Activated T-helper 1 cell treated with anti-CD3 and anti-CD28 coated beads, Interleukin-12 subunit alpha, Interleukin-12 subunit beta, Interleukin-2, Interleukin-4 antibody, amounts not matched to agents 30 ng/mL and 10 ng/mL and 1 ng/mL, durations not matched to agents 14 hours and 24 hours and 36 hours (primary cell): Measurements from ENCODE around the gene USB1. TPM values are rescaled to one million over a fixed set of nuclear protein-coding genes. Genes with fewer than 3 reads are reported as not detected.

Experiments
- DNase-seq: peaks from one replicate; pipeline ENCODE4 v3.0.0; 2021; ENCODE audit warnings: low spot score
- H3K27ac Mint-ChIP-seq: one replicate; pipeline ENCODE4 v1.8.0; 2021; ENCODE audit warnings: mild to moderate bottlenecking, mixed read lengths
- H3K27me3 Mint-ChIP-seq: one replicate; pipeline ENCODE4 v1.8.0; 2022; ENCODE audit warnings: mild to moderate bottlenecking, moderate library complexity, mixed read lengths; ENCODE audit not compliant: insufficient read depth
- H3K36me3 Mint-ChIP-seq: one replicate; pipeline ENCODE4 v1.8.0; 2021; ENCODE audit warnings: low read depth, mixed read lengths
- H3K4me1 Mint-ChIP-seq: one replicate; pipeline ENCODE4 v1.8.0; 2021; ENCODE audit warnings: low read depth, mixed read lengths
- H3K4me3 Mint-ChIP-seq: one replicate; pipeline ENCODE4 v1.8.0; 2021; ENCODE audit warnings: mild to moderate bottlenecking, moderate library complexity, mixed read lengths
- H3K9me3 Mint-ChIP-seq: one replicate; pipeline ENCODE4 v1.8.0; 2021; ENCODE audit warnings: mixed read lengths
- intact Hi-C: fragments of 100-400 bp; cut with micrococcal nuclease; formaldehyde crosslinking; loops from one replicate; pipeline ENCODE4 v1.15.1; 2024
- total RNA-seq: library from RNA; stranded (reverse); gene quantifications from 2 replicates; pipeline ENCODE4 v1.2.3, GENCODE V29; 2022

The USB1 gene
- total RNA-seq, 1 donor from 2014 or later, result 60.8 TPM

GRCh38 chr16:58019866-58020538 lies 18.8 kb downstream of the USB1 start:
- no peak overlapping the region for H3K4me3 Mint-ChIP-seq

DNA sequence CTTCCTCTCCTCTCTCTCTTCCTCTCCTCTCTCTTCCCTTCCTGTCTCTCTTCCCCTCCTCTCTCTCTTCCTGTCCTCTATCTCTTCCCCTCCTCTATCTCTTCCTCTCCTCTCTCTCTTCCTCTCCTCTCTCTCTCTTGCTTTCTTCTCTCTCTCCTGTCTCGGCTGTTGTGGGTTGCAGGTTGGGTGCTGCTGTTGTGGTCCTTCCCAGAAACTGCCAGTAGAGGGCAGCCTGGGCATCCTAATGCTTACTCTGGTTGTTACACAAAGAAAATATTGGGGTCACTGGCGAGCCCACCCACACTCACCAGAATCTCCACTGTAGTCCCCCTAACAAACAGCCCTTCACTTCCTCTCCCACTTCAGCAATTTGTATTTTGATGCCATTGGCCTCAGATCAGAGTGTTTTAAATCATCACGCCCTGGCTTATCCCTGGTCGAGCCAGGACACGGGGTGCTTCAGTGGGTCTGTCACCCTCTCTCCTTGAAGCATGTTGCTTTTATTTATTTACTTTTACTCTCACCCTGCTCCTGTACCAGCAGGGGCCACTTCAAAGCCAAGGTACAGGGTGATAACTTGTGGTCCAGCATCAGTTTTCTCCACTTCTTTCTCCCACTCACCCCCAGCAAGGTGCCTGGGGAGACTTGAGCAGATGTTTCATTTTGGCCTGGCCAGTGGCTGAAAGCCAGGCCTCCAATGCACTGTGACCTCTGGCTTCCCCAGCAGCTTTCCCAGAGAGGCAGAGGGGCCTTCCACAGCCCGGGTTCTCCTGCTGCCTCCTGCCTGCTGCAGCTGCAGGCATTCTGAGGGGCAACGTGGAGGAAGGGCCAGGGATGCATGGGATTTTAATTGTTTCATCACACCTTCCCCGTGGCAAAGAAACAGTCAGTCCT lies 19.7 kb downstream of the USB1 start:
- H3K27me3 Mint-ChIP-seq, result peaks cover 18% of the 10 kb centered on the region
- peaks cover 16% of the 10 kb centered on the region for H3K4me1 Mint-ChIP-seq
- intact Hi-C loops, result loop anchor here (1.0 kb wide), 3 partner anchors 101 to 285 kb away; no protein-coding TSS in a partner anchor
- H3K27ac Mint-ChIP-seq, result peak overlapping the region; percentile 11
- DNase-seq, result no peak
- peaks cover 3% of the 10 kb centered on the region for H3K36me3 Mint-ChIP-seq
- no peaks in the 10 kb centered on the region for H3K9me3 Mint-ChIP-seq
- no peak overlapping the region for H3K4me3 Mint-ChIP-seq

More at GRCh38 chr16:58019866-58020538, 18.8 kb downstream of the USB1 start:
- no peak for DNase-seq
- Mint-ChIP-seq H3K4me1 (peaks cover 14% of the 10 kb centered on the region), H3K9me3 (no peaks in the 10 kb centered on the region), H3K27me3 (peaks cover 16% of the 10 kb centered on the region), H3K27ac (no peak overlapping the region), H3K36me3 (peaks cover 3% of the 10 kb centered on the region)
- intact Hi-C loops, result loop anchor here (1.0 kb wide), 3 partner anchors 102 to 286 kb away; no protein-coding TSS in a partner anchor

DNA sequence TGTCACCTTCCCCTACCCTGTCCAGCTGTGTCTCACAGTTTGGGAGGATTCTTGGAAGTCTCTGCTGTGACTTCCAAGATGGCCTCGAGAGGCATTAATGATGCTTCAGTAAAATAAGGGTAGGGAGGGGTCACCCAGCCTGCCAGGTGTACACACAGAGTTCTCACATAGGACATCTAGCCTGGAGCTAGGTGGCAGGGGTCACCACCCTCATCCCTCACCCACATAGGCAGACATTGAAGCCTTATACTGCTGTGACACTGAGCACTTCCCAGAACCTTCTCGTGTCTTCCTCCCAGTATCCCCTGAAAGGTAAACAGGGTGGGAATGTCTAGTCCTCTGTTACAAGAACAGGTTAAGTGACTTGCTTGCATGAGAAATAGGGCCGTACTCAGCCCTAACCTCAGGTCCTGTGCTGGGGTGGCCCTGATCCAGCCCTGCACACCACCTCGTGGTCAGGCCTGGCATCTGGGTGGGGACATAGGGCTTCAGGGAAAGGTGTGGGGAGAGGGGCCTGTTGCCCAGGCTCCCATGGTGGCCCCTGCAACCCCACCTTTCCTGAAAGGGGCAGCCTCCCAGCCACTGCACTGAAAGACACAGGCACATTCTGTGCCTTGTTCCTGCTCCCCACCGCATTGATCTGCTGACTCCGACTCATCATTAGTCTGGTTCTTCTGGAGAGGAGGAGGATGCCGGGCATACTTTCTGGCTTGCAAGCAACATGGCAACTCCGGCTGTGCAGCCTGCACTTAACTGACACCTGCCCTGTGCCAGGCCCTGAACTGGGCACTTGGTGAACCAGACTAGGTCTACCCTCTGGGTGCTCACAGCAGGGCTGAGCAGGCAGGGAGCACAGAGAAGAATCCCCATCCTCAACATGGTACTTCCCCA lies 20.7 kb downstream of the USB1 start:
- H3K4me3 Mint-ChIP-seq, result no peak overlapping the region
- DNase-seq, result no peak
- peaks cover 3% of the 10 kb centered on the region for H3K36me3 Mint-ChIP-seq
- intact Hi-C loops, result no loop called here
- H3K9me3 Mint-ChIP-seq, result no peaks in the 10 kb centered on the region
- H3K27ac Mint-ChIP-seq, result no peak overlapping the region
- peaks cover 18% of the 10 kb centered on the region for H3K27me3 Mint-ChIP-seq
- H3K4me1 Mint-ChIP-seq, result peaks cover 16% of the 10 kb centered on the region

- peaks cover 18% of the 10 kb centered on the region for H3K27me3 Mint-ChIP-seq
- no peak overlapping the region for H3K27ac Mint-ChIP-seq
- H3K9me3 Mint-ChIP-seq, result no peaks in the 10 kb centered on the region
- intact Hi-C loops, result no loop called here
- peaks cover 3% of the 10 kb centered on the region for H3K36me3 Mint-ChIP-seq
- peaks cover 16% of the 10 kb centered on the region for H3K4me1 Mint-ChIP-seq
- no peak for DNase-seq
- no peak overlapping the region for H3K4me3 Mint-ChIP-seq
Measured at GRCh38 chr16:58022601-58023371, 21.6 kb downstream of the USB1 start.

GRCh38 chr16:58024486-58025350 lies 23.5 kb downstream of the USB1 start:
- H3K4me1 Mint-ChIP-seq, result peaks cover 16% of the 10 kb centered on the region
- no peak for DNase-seq
- no peaks in the 10 kb centered on the region for H3K9me3 Mint-ChIP-seq
- intact Hi-C loops, result loop anchor here (1.0 kb wide), 5 partner anchors 23 to 174 kb away; partner anchors contain the start of genes CFAP20, CSNK2A2 and USB1
- peak overlapping the region; percentile 89 for H3K4me3 Mint-ChIP-seq
- H3K36me3 Mint-ChIP-seq, result peaks cover 3% of the 10 kb centered on the region
- peak overlapping the region; percentile 77 for H3K27ac Mint-ChIP-seq
- peaks cover 27% of the 10 kb centered on the region for H3K27me3 Mint-ChIP-seq

DNA sequence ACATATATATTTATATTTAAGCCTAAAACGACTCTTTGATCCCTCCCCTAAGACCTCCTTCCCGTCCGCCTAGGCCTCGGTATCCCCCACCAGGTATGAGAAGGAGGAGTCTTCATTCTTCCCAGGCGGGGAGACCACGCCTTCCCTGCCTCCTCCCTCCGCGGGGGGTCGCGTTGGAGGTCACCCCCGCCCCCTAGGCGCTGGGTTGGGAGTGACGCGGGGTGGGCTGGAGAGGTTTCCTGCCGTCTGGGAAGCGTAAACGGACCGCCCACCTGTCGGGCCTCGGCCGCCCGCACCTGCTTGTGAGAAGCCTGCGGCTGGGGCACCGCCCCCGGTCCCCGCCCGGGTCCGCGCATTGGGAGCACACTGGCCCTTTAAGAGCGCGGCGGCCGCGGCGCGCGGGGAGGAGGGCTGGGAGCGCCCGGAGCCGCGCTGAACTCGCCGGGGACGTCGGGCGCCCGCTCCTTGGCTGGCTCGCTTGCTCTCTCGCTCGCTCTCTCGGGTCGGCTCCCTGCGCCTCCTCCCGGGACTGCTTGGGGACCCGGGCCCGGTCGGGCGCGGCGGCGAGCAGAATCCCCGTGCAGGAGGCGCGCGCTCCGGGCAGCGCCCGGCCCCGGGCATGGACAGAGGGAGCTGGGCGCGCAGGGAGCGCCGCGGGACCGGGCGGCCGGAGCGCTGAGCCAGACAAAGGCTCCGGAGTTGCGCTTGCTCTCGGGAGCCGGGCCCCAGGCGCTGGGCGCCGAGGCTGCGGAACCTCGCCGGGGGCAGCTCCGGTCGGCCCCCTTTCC lies 24.3 kb downstream of the USB1 start, which contains the start of gene MMP15:
Gene MMP15 (plus strand): TSS at position 404 of the 788 bp plus-strand sequence. CDS start 597 bp downstream, outside the sequence.
- intact Hi-C loops, result loop anchor here (1.0 kb wide), 5 partner anchors 24 to 211 kb away; partner anchors contain the start of genes CFAP20 and USB1
- peak within 1 kb of the TSS; percentile 77 for H3K27ac Mint-ChIP-seq
- no peaks in the 10 kb centered on the region for H3K9me3 Mint-ChIP-seq
- peaks cover 28% of the 10 kb centered on the region for H3K27me3 Mint-ChIP-seq
- peak; percentile 51 for DNase-seq
- H3K4me1 Mint-ChIP-seq, result peaks cover 13% of the 10 kb centered on the region
- peak within 1 kb of the TSS; percentile 89 for H3K4me3 Mint-ChIP-seq
- peaks cover 3% of the 10 kb centered on the region for H3K36me3 Mint-ChIP-seq

- no peak overlapping the region for H3K27ac Mint-ChIP-seq
- peaks cover 28% of the 10 kb centered on the region for H3K27me3 Mint-ChIP-seq
- no peaks in the 10 kb centered on the region for H3K9me3 Mint-ChIP-seq
- peaks cover 8% of the 10 kb centered on the region for H3K4me1 Mint-ChIP-seq
- no peak for DNase-seq
- H3K4me3 Mint-ChIP-seq, result no peak overlapping the region
- intact Hi-C loops, result loop anchor here (1.0 kb wide), 1 partner anchor 210 kb away; no protein-coding TSS in a partner anchor
- H3K36me3 Mint-ChIP-seq, result no peaks in the 10 kb centered on the region
Measured at GRCh38 chr16:58026139-58026704, 25.0 kb downstream of the USB1 start.

DNA sequence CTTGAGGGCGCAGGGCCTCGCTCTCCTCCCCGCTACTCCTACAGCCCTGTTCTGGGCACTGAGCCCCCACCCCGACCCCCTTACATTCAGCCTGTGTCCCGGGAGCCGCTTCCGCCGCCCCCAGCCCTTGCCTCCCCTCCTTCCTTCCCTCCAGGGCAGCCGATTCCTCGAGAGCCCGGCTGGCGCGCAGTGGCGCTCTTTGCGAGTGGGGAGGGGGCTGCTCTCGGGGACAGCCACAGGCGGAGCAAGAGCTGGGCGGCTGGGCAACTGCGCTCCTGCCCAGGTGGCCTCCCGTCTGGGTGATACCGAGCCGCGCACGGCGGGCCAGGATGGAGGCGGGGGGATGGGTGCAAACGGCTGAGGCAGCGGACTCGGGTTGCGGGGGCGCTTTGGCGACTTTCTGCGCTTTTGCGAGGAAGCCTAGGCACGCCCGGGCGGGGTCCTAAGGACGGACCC lies 25.5 kb downstream of the USB1 start:
- no peak for DNase-seq
- H3K9me3 Mint-ChIP-seq, result no peaks in the 10 kb centered on the region
- H3K27me3 Mint-ChIP-seq, result peaks cover 28% of the 10 kb centered on the region
- no peak overlapping the region for H3K4me3 Mint-ChIP-seq
- H3K27ac Mint-ChIP-seq, result no peak overlapping the region
- intact Hi-C loops, result loop anchor here (1.0 kb wide), 1 partner anchor 210 kb away; no protein-coding TSS in a partner anchor
- H3K36me3 Mint-ChIP-seq, result no peaks in the 10 kb centered on the region
- peaks cover 8% of the 10 kb centered on the region for H3K4me1 Mint-ChIP-seq

DNA sequence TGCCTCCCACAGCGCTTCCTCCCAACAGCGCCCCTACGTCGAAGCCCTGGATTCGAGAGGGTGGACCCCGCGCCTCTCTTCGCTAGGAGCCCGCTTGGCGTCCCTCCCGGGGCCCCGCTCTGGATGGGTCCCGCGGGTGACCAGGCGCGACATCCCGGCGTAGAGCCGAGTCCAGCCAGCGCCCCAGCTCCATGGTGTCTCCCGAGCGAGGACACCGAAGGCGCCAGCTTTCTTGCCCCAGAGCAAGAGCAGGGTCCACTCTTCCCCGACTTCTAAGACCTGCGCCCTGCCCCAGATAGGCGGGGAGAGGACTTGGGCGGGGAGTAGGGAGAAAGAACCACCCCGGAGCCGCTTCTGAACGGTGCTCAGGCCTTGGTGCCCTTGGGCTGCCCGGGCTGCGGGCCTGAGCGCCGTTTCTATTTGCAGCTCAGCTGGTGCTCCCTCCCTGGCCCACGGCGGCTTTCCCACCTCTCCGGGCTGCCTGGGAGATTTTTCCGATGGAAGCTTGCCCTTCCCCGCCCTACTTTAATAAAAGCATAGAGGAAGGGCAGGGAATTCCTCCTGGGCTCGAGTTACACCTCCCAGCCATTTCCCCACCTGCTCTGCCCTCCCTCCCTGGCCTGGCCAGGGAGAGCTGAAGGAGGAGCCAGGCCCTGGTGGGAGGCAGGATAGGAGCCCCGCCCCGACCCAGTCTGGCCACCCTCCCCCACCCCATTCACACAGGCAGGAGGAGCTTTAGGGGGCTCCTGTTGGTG lies 26.1 kb downstream of the USB1 start:
- Mint-ChIP-seq H3K4me3 (no peak overlapping the region), H3K27ac (no peak overlapping the region), H3K9me3 (no peaks in the 10 kb centered on the region), H3K4me1 (peaks cover 8% of the 10 kb centered on the region), H3K36me3 (no peaks in the 10 kb centered on the region), H3K27me3 (peaks cover 28% of the 10 kb centered on the region)
- no peak for DNase-seq
- intact Hi-C loops, result no loop called here
